CD4-positive, CD25-positive, alpha-beta regulatory T cell (primary cell): ENCODE results near the gene THBS1. TPM values are rescaled to one million over a fixed set of nuclear protein-coding genes. Genes with fewer than 3 reads are reported as not detected.

Experiments used
- ATAC-seq, 2 donors: fragments of 150-1000 bp; cut with Tn5 transposase; one replicate each; pipeline ENCODE4 v1.10.0; 2021; ENCODE audit warnings: low read depth in 2 of 2, moderate number of reproducible peaks in 2 of 2, moderate library complexity in 1 of 2
- DNase-seq, 3 donors: peaks; one replicate each; pipeline versions ENCODE4 v3.0.0 to v3.0.0-alpha.2; 2012 to 2022; ENCODE audit warnings: mixed read lengths in 1 of 3
- H3K27ac ChIP-seq: one replicate; pipeline ENCODE4 v1.7.0; 2013; ENCODE audit warnings: mild to moderate bottlenecking, low read length; ENCODE audit not compliant: insufficient read depth, poor library complexity, severe bottlenecking
- H3K27me3 ChIP-seq: one replicate; pipeline ENCODE4 v1.7.0; 2013; ENCODE audit warnings: low read length; ENCODE audit not compliant: control insufficient read depth, insufficient read depth
- H3K36me3 ChIP-seq: one replicate; pipeline ENCODE4 v1.7.0; 2013; ENCODE audit warnings: mild to moderate bottlenecking, low read length, moderate library complexity; ENCODE audit not compliant: control insufficient read depth, insufficient read depth
- H3K4me1 ChIP-seq: 2 replicates; pipeline ENCODE4 v1.7.0; 2013; ENCODE audit warnings: mild to moderate bottlenecking, low read length; ENCODE audit not compliant: insufficient read depth, control insufficient read depth, poor library complexity, severe bottlenecking
- H3K4me3 ChIP-seq: one replicate; pipeline ENCODE4 v1.7.0; 2013; ENCODE audit warnings: low read depth, mild to moderate bottlenecking, low read length, moderate library complexity
- H3K9me3 ChIP-seq, 2 experiments: 1 replicate in 1 of 2; 2 replicates in 1 of 2; pipeline ENCODE4 v1.7.0; 2013; ENCODE audit warnings: low read length in 2 of 2, mild to moderate bottlenecking in 1 of 2, moderate library complexity in 1 of 2; ENCODE audit not compliant: control insufficient read depth in 2 of 2
- H3K27ac Mint-ChIP-seq, 3 donors: one replicate each; pipeline ENCODE4 v1.8.0; 2020 to 2022; ENCODE audit warnings: mild to moderate bottlenecking in 3 of 3, mixed read lengths in 3 of 3, moderate library complexity in 2 of 3
- H3K27me3 Mint-ChIP-seq: one replicate; pipeline ENCODE4 v1.8.0; 2022; ENCODE audit warnings: mild to moderate bottlenecking, mixed read lengths
- H3K36me3 Mint-ChIP-seq: one replicate; pipeline ENCODE4 v1.8.0; 2020; ENCODE audit warnings: mixed read lengths
- H3K4me1 Mint-ChIP-seq, 4 donors: one replicate each; pipeline ENCODE4 v1.8.0; 2020 to 2022; ENCODE audit warnings: mixed read lengths in 4 of 4, mild to moderate bottlenecking in 1 of 4
- H3K4me3 Mint-ChIP-seq, 4 donors: one replicate each; pipeline ENCODE4 v1.8.0; 2020 to 2022; ENCODE audit warnings: mild to moderate bottlenecking in 4 of 4, mixed read lengths in 4 of 4, moderate library complexity in 3 of 4
- H3K9me3 Mint-ChIP-seq, 7 donors: one replicate each; pipeline ENCODE4 v1.8.0; 2020 to 2022; ENCODE audit warnings: mixed read lengths in 7 of 7, mild to moderate bottlenecking in 3 of 7, moderate library complexity in 2 of 7
- polyA plus RNA-seq, 4 donors: library from polyadenylated mRNA; unstranded; fragments of 300-500 nt; fragmentation: Illumina TruSeq; gene quantifications; one replicate each; pipeline ENCODE4 v1.2.3, GENCODE V29; 2021
- total RNA-seq: library from RNA; stranded (reverse); gene quantifications from one replicate; pipeline ENCODE4 v1.2.3, GENCODE V29; 2022

THBS1 gene
- total and polyA plus RNA-seq, 5 donors from 2014 or later = 0.02 to 9.2 (median 0.05) TPM; not detected in 2

DNA sequence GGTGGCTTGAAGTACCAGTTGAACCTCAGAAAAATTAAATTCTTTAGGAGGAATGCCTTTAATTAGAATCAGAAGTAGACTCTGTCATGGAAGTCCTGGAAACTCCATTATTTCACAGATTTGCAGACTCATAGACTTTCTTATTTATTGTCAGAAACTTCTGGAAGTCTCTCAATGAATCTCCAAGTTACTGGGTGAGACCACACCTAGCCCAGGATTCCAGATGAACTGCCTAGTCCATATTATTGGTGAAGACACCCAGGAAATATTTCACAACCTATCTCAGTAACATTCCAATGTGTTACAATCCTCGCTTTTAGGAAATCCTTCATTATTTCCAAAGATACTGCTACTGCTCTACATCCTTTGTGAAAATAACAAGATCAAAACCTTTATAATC lies 6.5 kb upstream of the THBS1 start:
- Mint-ChIP-seq H3K4me3 (no peak overlapping the region), H3K27me3 (peaks cover 50% of the 10 kb centered on the region), H3K4me1 (peaks cover 0 to 5% (median 0%) of the 10 kb centered on the region in 4 donors), H3K27ac (no peak overlapping the region), H3K36me3 (no peaks in the 10 kb centered on the region), H3K9me3 (peaks cover 0 to 4% (median 0%) of the 10 kb centered on the region in 7 donors)
- Histone ChIP-seq H3K27ac (no peak overlapping the region), H3K9me3 (no peaks in the 10 kb centered on the region), H3K36me3 (no peaks in the 10 kb centered on the region), H3K4me1 (no peaks in the 10 kb centered on the region), H3K27me3 (peaks cover 31% of the 10 kb centered on the region), H3K4me3 (no peak overlapping the region)
- DNase-seq (no peak), ATAC-seq (no peak)

GRCh38 chr15:39575180-39575579 lies 5.7 kb upstream of the THBS1 start:
- Mint-ChIP-seq H3K36me3 (no peaks in the 10 kb centered on the region), H3K27ac (no peak overlapping the region), H3K4me1 (peaks cover 0 to 12% (median 0%) of the 10 kb centered on the region in 4 donors), H3K9me3 (peaks cover 0 to 4% (median 0%) of the 10 kb centered on the region in 7 donors), H3K4me3 (no peak overlapping the region), H3K27me3 (peaks cover 50% of the 10 kb centered on the region)
- Histone ChIP-seq H3K27ac (no peak overlapping the region), H3K4me3 (no peak overlapping the region), H3K4me1 (peaks cover 3% of the 10 kb centered on the region), H3K27me3 (peaks cover 35% of the 10 kb centered on the region), H3K9me3 (no peaks in the 10 kb centered on the region), H3K36me3 (no peaks in the 10 kb centered on the region)
- no peak for DNase-seq
- no peak for ATAC-seq

GRCh38 chr15:39578851-39579486 lies 1.9 kb upstream of the THBS1 start:
- Histone ChIP-seq H3K4me3 (no peak overlapping the region), H3K4me1 (peaks cover 16% of the 10 kb centered on the region), H3K9me3 (no peaks in the 10 kb centered on the region), H3K27ac (no peak overlapping the region), H3K27me3 (peaks cover 31% of the 10 kb centered on the region), H3K36me3 (no peaks in the 10 kb centered on the region)
- Mint-ChIP-seq H3K9me3 (no peaks in the 10 kb centered on the region), H3K4me1 (peaks cover 0 to 21% (median 3%) of the 10 kb centered on the region in 4 donors), H3K27ac (no peak overlapping the region), H3K4me3 (peak overlapping the region in 1 of 4 donors; percentile 15), H3K36me3 (no peaks in the 10 kb centered on the region), H3K27me3 (peaks cover 48% of the 10 kb centered on the region)
- DNase-seq (no peak), ATAC-seq (no peak)

DNA sequence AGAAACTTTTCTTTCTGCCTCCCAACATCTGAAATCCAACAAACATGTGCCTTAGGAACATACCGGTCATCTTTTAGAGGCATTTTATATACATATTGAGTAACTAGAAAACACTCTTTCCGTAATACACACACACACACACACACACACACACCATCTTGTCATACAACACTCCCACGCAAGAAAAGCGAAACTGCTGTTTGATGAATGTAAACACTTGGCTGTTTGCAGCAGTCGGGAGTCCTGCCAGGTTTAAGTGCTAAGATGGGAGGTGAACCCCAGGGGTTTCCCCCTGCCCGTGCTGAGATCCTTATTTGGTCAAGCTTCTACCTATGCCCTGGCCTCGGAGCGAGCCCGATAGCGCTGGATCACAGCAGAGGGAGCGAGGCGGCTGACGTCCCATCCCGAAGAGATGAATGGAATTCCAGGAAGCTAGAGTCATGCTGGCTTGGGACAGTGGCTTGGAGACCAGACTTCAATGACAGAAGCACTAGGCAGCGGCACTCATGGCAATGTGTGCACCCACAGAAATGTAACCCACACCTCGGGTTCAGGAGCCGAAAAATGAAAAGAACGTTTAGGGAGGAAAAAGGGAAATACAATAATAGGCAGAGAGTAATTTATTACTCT lies 1.3 kb upstream of the THBS1 start:
- Mint-ChIP-seq H3K27me3 (peaks cover 43% of the 10 kb centered on the region), H3K4me1 (peaks cover 0 to 21% (median 3%) of the 10 kb centered on the region in 4 donors), H3K27ac (no peak overlapping the region), H3K4me3 (peak overlapping the region in 3 of 4 donors; percentile 28 to 58 (median 48)), H3K9me3 (no peaks in the 10 kb centered on the region), H3K36me3 (no peaks in the 10 kb centered on the region)
- H3K9me3 ChIP-seq = no peaks in the 10 kb centered on the region
- H3K27me3 ChIP-seq = peaks cover 31% of the 10 kb centered on the region
- ATAC-seq (no peak), DNase-seq (no peak)
- H3K4me1 ChIP-seq = peaks cover 16% of the 10 kb centered on the region
- no peak overlapping the region for H3K4me3 ChIP-seq
- H3K27ac ChIP-seq = no peak overlapping the region
- H3K36me3 ChIP-seq = no peaks in the 10 kb centered on the region

DNA sequence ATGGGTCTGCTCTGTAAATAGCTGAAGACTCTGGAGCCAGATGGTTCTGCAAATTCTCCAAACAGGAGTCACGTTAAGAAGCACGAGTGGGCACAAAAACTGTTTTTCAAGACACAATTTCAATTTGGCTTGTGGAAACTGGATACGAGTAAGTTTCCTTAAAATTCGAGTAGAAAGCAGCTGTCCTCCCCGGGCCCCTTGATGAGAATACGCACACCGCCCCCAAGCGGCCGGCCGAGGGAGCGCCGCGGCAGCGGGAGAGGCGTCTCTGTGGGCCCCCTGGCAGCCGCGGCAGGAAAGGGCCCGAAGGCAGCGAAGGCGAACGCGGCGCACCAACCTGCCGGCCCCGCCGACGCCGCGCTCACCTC lies 778 bp upstream of the THBS1 start:
- Mint-ChIP-seq H3K27me3 (peaks cover 43% of the 10 kb centered on the region), H3K4me3 (peak overlapping the region in 1 of 4 donors; percentile 41), H3K4me1 (peaks cover 0 to 21% (median 3%) of the 10 kb centered on the region in 4 donors), H3K9me3 (no peaks in the 10 kb centered on the region), H3K36me3 (no peaks in the 10 kb centered on the region), H3K27ac (no peak overlapping the region)
- H3K36me3 ChIP-seq = no peaks in the 10 kb centered on the region
- ATAC-seq (peak; percentile 79 to 85), DNase-seq (peak; percentile 62 to 81 (median 66))
- H3K27me3 ChIP-seq = peaks cover 30% of the 10 kb centered on the region
- no peak overlapping the region for H3K4me3 ChIP-seq
- H3K4me1 ChIP-seq = peaks cover 16% of the 10 kb centered on the region
- H3K27ac ChIP-seq = no peak overlapping the region
- no peaks in the 10 kb centered on the region for H3K9me3 ChIP-seq

GRCh38 chr15:39581242-39581792 lies 438 bp downstream of the THBS1 start:
- Histone ChIP-seq H3K4me1 (peaks cover 16% of the 10 kb centered on the region), H3K4me3 (no peak overlapping the region), H3K9me3 (no peaks in the 10 kb centered on the region), H3K27me3 (peaks cover 21% of the 10 kb centered on the region), H3K36me3 (no peaks in the 10 kb centered on the region), H3K27ac (no peak overlapping the region)
- no peaks in the 10 kb centered on the region for H3K36me3 Mint-ChIP-seq
- ATAC-seq (no peak), DNase-seq (no peak)
- H3K4me3 Mint-ChIP-seq = peak overlapping the region; percentile 43 to 79 (median 70)
- no peaks in the 10 kb centered on the region for H3K9me3 Mint-ChIP-seq
- peaks cover 0 to 21% (median 3%) of the 10 kb centered on the region in 4 donors for H3K4me1 Mint-ChIP-seq
- peaks cover 39% of the 10 kb centered on the region for H3K27me3 Mint-ChIP-seq
- H3K27ac Mint-ChIP-seq = peak overlapping the region in 1 of 3 donors; percentile 56

- Histone ChIP-seq H3K27me3 (peaks cover 19% of the 10 kb centered on the region), H3K9me3 (no peaks in the 10 kb centered on the region), H3K36me3 (no peaks in the 10 kb centered on the region), H3K4me1 (peaks cover 16% of the 10 kb centered on the region), H3K4me3 (no peak overlapping the region), H3K27ac (no peak overlapping the region)
- H3K27me3 Mint-ChIP-seq = peaks cover 34% of the 10 kb centered on the region
- no peak for DNase-seq
- H3K36me3 Mint-ChIP-seq = no peaks in the 10 kb centered on the region
- ATAC-seq = no peak
- H3K4me1 Mint-ChIP-seq = peaks cover 0 to 21% (median 3%) of the 10 kb centered on the region in 4 donors
- no peaks in the 10 kb centered on the region for H3K9me3 Mint-ChIP-seq
- peak overlapping the region in 3 of 4 donors; percentile 30 to 79 (median 75) for H3K4me3 Mint-ChIP-seq
- H3K27ac Mint-ChIP-seq = no peak overlapping the region
Measured at GRCh38 chr15:39581793-39582285, 960 bp downstream of the THBS1 start.
